Cardiac septum (tissue), 1 donor: ENCODE data around the gene ACVR2B. TPM values are rescaled to one million over a fixed set of nuclear protein-coding genes. Genes with fewer than 3 reads are reported as not detected.

Experiments
- DNase-seq: peaks from one replicate; pipeline ENCODE4 v3.0.0-alpha.2; 2020; ENCODE audit warnings: low spot score
- intact Hi-C: fragments of 100-400 bp; cut with DNase I; formaldehyde crosslinking; loops from one replicate; pipeline ENCODE4 v1.14.0; 2022
- total RNA-seq: library from RNA; stranded (reverse); fragmentation: NEBNext Ultra II Directional; extraction: Animal tissue kit (Norgen Biotek cat#: 25700); gene quantifications from one replicate; pipeline ENCODE4 v1.2.1, GENCODE V29; 2021
- donor health status: DM: no; HTN: no; CAD: no.

Gene ACVR2B
- total RNA-seq, 1 donor from 2014 or later: 6.3 TPM

DNA sequence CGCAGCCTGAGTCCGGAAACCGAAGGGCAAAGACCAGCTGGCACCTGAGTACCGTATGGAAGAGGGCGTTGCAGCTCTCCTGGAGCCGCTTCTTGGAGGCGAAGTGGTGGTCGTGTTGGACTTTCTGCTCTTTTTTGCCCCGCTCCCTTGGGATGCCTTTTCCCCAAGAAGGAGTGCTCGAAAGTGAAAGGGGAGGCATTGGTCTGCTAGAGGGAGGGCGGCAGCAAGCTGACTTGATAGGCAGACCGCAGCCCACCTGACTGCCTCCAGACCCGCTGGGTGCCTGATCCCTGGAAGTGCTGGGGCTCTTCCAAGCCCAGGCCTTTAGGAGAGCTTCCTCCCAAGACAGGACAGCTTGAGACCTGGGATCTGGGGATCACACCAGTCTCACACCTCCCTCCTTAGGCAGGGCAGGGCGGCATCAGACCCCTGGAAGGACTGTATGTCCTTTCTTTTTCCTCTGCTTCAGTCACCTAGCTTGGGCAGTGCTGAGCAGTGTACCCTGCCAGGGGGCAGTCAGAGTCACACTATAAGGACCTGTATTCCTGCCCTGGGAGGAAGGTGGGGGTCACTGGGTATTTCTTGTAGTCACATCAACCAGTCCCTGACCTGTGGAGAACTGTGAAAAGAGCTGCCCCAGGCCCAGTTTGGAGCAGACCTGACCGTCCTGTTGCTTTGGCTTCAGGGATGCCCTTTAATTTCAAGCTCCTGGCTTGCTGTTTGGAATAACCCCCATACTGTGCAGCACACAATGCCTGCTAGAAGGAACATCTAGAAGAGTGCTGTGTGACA is 2.1 kb downstream of the ACVR2B start:
- intact Hi-C loops: loop anchor here (2.0 to 10.0 kb wide), 2 partner anchors 109 to 291 kb away; partner anchors contain the start of genes OXSR1 and XYLB
- no peak for DNase-seq

DNA sequence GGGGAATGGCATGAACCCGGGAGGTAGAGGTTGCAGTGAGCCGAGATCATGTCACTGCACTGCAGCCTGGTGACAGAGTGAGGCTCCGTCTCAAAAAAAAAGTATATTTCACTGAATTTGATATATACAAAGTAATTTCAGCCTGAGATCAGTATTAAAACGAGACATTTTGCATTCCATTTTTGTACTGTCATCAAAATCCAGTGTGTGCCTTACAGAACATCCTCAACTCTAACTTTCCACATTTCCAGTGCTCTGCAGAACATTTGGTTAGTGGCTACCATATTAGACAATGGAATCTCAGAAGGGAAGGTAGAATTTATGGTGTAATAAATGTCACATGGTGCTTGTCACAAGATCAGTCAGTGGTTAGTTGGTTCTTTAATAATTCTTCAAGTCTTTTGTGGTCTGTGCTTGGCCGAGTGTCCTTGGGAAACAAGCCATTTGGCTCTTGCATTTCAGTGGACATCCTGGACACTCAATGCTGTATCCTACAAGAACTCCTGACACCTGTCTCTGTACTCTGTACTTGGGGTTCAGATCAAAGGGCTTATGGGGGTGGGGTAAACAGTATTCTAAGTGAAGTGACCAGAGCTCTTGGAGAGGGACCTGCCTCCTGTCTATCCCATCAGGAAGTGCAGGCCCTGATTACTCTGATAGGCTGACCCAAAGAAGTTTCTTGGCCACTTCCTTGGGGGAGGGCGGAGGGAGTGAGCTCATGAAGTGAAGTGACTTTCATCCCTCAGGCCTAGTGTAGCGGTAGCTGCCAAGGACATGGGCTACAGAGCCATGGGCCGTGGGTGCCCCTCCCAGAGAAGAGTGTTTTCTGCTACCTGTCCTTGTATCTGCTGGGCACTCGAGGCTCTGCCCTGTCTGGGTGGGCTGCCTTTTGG is 3.7 kb downstream of the ACVR2B start:
- DNase-seq: no peak
- intact Hi-C loops: loop anchor here (10.0 kb wide), 1 partner anchor 293 kb away; the partner anchor contains the start of gene OXSR1

DNA sequence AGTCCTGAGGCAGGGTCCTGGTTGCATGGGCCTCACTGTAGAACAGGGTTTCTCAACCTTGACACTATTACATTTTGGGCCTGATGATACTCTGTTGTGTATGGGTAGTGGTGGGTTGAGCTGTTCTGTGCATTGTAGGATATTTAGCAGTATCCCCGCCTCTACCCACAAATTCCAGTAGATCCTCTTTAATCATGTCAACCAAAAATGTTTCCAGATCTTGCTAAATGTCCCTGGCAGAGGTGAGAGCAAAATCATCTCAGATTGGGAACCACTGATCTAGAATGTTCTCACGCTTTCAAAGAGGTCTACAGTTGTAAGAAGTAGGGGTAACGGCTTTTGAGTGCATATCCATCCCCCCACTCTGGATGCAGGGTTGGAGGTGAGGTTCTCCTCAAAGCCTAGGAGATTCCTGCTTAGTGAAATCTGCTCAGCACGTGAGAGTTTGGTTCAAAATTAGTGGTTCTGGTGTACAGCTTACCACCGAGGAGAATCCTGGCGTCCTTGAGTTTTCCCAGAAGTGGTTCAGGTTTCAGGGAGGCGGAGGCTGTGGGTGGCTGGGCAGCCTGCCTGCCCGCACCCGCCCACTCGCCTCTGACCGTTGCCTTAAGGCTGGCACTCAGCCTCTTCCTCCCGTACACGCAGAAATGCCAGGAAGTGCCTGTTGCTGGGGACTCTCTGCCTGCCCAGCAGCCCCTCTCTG is 5.3 kb downstream of the ACVR2B start:
- intact Hi-C loops: loop anchor here (10.0 kb wide), 1 partner anchor 294 kb away; the partner anchor contains the start of gene OXSR1
- no peak for DNase-seq

DNA sequence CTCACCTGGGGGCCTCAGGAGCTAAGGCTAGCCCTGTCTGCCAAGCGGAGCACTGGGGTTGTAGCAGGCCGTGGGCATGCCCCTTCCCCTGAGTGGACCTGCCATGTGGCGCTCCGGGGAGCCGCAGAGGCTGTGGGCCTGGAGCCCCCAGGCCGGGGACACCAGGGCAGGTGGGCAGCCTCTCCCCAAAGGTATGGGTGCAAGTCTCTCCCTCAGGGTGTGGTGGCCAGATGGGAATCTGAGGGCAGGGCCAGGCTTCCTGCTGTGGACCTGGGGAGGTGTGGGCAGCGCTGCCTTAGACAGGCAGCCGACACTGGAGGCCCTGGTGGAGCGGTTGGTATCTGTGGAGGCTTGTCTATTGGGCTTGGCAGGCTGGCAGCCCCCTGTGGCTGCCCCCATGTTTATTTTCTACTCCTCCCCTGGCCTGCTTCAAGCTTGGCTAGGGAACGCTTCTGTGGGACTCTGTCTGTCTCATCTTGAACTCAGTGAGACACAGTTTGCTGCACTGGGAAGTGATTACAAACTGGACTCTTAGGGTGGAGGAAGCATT is 5.9 kb downstream of the ACVR2B start:
- intact Hi-C loops: loop anchor here (10.0 kb wide), 1 partner anchor 295 kb away; the partner anchor contains the start of gene OXSR1

DNA sequence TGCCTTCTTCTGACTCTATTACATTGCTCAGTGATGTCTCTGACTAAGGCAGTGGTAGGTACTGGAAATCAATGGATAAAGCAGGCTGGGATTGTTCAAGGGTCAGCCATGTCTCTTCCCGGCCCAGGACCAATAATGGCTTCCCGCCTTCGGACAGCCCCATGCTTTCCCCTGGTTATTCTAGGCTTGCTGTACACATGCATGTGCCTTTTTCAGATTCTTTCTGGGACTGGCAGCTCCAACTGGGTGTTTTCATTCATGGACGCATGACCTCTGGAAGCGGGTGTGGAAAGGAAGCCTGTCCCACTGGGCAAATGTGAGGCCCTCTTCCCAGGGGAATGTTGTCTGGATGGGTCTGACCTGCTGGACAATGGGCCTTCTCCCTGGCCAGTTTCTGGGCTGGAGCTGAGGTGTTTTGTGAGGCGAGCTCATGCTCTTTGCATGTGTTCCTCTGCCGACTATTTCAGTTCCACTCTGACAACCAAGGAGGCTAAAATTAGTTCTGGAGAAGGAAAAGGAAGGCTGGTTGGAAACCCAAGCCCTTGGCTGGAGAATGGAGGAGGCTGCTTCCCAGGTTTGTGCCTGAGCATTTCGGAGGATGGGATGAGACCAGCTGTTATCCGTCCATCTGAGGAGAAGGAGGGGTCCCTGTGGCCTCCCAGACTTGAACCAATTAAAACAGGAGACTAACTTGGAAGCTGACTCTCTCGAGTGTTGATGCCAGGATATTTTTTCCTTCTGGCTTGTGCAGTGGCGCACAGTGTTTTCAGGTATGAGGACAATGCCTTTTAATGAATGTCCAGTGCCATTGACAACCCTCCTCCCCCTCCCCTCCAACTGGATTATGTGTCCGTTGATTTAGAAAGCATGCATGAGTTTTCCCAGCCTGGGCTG is 6.9 kb downstream of the ACVR2B start:
- DNase-seq: no peak
- intact Hi-C loops: no loop called here

More for the DNA sequence above, 5.9 kb downstream of the ACVR2B start:
- no peak for DNase-seq

DNA sequence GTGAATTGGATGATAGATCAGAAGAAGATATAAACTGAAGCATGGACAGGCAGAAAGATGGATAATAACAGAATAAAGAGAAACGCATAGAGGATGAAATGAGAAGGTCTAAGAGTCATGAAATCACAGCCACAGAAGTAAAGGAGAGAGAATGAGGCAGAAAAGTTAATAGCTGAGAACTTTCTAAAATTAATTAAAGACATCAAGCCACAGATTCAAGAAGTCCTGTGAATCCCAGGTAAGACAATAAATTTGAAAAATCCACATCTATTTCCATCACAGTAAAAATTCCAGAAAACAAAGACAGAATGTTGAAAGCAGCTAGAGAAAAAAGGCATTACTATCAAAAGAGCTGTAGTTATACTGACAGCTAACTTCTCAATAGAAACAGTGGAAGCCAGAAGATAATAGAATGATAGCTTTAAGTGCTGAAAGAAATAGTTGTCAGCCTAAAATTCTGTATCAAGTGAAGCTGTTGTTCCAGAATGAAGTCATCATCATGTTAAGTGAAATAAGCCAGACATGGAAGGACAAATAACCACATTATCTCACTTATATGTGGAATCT is 12.0 kb downstream of the ACVR2B start:
- no peak for DNase-seq
- intact Hi-C loops: no loop called here

DNA sequence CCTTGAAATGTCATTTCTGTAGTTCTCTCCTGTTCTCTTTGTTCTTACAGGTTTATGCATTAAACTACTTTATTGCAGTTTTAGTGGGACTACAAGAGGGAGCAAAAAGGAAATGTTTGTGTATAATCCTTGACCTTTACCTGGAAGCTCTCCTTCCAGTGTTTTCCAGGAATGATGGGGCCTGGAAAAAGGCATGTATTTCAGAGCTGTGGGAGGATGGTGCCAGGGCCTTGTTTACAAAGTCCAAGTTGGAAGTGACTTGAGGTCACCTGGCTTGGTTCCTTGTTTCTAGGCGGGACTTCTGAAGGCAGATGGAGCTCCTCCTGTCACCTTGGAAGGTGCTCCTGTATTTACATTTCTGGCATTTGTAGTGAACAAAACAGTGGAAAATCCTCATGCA is 15.1 kb downstream of the ACVR2B start:
- intact Hi-C loops: no loop called here

DNA sequence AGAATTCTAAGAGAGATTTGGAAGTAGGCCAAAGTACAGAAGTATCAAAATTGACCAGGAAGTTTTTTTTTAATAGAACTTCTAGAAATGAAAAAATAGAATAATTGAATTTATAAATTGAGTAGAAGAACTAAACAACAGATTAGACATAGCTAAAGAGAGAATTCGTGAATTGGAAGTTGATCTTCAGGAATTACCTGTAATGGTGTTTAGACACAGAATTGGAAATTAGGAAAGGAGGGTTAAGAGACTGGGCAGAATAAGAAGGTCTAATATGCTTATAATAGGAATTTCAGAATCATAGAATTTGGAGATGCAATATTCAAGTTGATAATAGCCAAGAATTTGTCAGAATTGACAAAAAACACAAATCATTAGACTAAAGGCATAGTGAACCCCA is 16.2 kb downstream of the ACVR2B start:
- DNase-seq: no peak
- intact Hi-C loops: loop anchor here (10.0 kb wide), 1 partner anchor 465 kb away; no protein-coding TSS in a partner anchor

More for the DNA sequence above, 15.1 kb downstream of the ACVR2B start:
- no peak for DNase-seq

DNA sequence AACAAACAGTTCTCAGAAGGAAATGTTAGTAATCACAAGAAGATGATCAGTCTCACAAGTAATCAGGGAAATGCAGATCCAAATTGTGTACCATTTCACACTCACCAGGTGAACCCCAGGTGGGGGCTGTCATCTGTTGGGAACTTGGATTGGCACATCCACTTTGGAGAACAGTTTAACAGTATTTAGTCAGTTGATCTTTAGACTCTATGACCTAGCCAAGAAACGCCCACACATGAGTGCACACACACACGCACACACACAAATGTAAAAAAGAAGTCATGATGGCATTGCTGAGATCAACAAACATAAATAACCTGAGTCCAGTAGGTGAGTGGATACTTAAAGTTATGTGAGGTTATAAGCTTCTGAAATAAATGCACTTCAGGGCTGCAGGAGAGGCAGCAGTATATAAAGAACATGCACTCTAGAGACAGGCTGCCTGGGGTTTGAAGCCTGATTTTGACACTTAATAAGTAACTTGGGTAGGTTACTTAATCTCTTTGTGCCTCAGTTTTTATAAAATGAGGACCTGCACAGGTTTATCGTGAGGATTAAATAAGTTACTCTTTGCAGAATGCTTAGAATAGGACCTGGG is 17.7 kb downstream of the ACVR2B start:
- intact Hi-C loops: loop anchor here (10.0 kb wide), 1 partner anchor 467 kb away; no protein-coding TSS in a partner anchor
- DNase-seq: no peak

DNA sequence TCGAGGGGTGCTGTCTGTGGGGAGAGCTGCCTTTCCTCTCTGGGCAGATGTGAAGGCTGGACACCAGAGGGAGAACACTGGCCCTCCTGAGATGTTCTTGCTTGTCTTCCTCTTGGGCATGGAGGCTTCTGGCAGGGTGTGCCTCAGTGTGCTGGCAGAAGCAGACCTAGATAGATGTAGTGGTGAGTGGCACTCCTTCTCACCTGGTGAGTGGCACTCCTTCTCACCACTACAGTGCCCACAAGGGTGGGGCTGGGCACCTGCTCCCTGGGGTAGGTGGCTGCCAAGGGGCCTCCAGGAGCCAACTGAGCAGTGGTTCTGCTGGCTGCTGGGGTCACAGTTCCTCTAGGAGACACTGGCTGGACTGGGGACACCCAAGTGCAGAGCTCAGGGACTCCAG is 18.7 kb downstream of the ACVR2B start:
- intact Hi-C loops: loop anchor here (10.0 kb wide), 1 partner anchor 468 kb away; no protein-coding TSS in a partner anchor
- no peak for DNase-seq

DNA sequence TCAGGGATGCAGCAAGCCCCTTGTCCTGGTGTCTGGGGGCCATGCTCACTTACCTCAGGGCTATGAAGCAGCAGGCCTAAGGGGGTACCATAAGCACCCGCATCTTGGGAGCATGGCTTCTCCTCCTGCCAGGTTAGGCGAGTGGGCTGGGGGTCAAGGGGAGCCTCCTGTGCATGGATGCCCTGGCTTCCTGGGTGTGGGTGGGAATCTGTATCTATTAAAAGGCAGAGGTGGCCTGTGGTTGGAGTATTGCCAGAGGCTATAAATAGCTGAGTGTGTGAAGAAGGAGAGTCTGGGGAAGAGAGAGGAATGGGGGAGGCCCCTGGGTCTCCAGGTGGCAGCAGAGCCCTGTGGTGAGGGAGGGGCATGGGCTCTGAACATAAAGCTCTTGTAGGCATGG is 19.5 kb downstream of the ACVR2B start:
- DNase-seq: no peak
- intact Hi-C loops: loop anchor here (10.0 kb wide), 1 partner anchor 468 kb away; no protein-coding TSS in a partner anchor

DNA sequence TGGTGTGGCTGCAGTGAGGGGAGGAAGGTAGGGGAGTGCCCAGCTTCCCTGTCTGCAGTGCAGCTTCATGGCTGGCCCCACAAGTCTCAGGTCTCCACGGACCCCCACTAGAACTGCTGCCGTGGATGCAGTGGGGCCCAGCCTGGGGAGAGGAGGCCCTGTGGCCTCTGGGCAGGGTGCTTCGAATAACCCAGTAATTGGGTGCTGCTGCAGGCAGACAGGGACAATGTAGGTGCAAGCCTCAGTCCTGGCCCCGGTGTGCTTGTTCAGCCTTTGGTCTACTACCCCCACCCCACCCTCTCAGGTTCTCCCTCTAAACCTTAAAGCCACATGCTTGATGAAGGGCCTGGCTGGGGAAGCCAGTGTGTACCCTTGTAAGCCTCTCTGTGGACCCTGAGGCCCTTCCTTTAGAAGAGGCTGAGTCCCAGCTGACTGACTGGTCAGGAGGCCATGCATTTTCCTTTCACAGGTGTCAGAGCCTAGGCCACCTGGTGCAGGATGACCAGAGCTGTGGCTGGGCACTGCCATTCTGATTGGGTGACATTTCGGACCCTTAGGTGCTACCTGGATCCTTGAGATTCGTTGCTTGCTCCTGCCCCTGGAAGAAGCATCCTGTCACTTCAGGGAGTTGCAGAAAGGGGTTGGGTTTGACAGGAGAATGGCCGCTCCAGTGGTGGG is 21.4 kb downstream of the ACVR2B start:
- intact Hi-C loops: loop anchor here (10.0 kb wide), 1 partner anchor 470 kb away; no protein-coding TSS in a partner anchor
- no peak for DNase-seq

DNA sequence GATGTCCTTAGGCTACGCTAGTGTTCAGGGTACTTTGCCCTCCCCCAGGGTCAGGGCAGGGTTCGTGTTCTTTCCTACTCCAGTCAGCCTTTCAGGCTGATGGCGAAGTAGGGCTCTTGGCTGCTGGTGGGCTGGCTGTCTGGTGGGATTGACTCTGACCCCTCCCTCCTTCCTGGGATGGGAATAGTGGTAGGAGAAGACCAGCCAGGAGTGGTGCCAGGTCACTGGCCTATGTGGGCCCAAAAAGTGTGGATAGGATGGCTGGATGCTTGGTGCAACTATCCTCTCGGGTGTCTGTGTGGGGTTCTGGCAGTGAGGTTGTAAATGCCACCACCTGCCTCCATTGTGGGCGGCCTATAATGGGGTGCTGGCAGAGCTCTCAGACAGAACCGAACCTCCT is 22.0 kb downstream of the ACVR2B start:
- intact Hi-C loops: loop anchor here (10.0 kb wide), 1 partner anchor 471 kb away; no protein-coding TSS in a partner anchor
- DNase-seq: no peak

DNA sequence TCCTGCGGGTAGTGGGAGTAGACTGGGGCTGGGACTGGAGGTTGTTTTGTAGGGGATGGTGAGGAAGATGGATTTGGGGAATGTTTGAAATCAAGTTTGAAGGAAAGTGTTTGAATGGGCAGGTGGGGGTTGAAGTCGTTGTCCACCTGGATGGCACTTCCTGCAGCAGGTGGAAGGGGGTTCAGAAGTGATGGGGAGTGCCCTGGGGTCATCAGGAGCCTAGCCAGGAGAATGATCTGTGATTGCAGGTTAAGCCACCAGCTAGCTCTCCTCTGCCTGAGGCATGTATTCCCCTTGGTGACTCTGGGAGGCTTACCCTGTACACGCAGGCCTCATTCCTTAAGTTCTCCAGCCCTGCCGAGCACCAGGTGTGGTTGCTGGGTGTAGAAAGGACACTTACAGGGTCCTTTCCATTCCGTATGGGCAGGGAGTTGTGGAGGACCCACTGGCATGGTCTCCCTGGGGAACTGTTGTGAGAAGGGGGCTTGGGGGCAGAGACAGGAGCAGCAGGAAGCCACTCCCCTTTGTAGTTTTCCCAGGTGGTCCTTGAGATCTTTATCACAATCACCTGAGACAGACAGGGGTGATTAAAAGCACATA is 22.6 kb downstream of the ACVR2B start:
- intact Hi-C loops: loop anchor here (10.0 kb wide), 1 partner anchor 471 kb away; no protein-coding TSS in a partner anchor
- DNase-seq: no peak

DNA sequence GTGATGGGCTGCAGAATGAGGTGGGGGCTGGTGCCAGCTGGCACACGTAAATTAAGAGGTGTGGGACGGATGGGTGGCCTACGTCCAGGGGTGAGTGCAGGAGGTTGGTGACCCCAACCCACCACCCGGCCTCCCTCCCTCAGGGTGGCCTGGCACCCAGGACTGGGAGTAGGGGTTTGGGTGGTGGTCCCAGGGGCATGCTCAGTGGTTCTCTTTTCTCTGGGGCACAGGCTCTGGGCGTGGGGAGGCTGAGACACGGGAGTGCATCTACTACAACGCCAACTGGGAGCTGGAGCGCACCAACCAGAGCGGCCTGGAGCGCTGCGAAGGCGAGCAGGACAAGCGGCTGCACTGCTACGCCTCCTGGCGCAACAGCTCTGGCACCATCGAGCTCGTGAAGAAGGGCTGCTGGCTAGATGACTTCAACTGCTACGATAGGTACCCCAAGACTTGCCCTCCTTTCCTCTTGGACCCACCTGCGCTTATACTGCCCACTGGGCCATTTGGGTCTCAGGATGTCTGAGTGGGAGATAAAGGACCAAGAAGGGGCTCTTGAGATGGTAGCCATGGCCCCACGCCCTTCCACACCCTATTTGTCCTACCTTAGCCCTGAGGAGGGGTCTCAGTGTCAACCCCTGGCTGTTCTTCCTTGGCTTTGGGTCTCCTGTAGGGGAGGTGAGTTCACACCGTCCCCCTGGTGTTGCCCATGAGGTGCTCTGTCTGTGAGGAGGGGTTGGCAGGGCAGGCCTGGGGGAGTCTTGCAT is 23.5 kb downstream of the ACVR2B start:
- no peak for DNase-seq
- intact Hi-C loops: loop anchor here (10.0 kb wide), 1 partner anchor 472 kb away; no protein-coding TSS in a partner anchor
